Central memory CD8-positive, alpha-beta T cell (primary cell): Measurements from ENCODE around the gene TAF5L.
"Not testable (repeated sequence)": the region's sequence is repeated elsewhere in the genome, so short reads cannot be mapped to it uniquely, and the experiment has no call there.

Experiments
- ATAC-seq: fragments of 150-1000 bp; cut with Tn5 transposase; replicated peaks from 2 replicates; pipeline ENCODE4 v1.10.0; 2022; ENCODE audit warnings: mild to moderate bottlenecking, moderate FRiP score, moderate number of reproducible peaks; ENCODE audit not compliant: poor library complexity, severe bottlenecking; ENCODE audit errors: extremely low read depth
- DNase-seq, 2 donors: peaks; one replicate each; pipeline ENCODE4 v3.0.0; 2021; ENCODE audit warnings: low spot score in 2 of 2
- H3K27ac Mint-ChIP-seq: one replicate; pipeline ENCODE4 v1.8.0; 2022; ENCODE audit warnings: low read depth, mild to moderate bottlenecking, moderate library complexity, mixed read lengths
- H3K27me3 Mint-ChIP-seq: one replicate; pipeline ENCODE4 v1.8.0; 2022; ENCODE audit warnings: mixed read lengths
- H3K36me3 Mint-ChIP-seq: one replicate; pipeline ENCODE4 v1.8.0; 2022; ENCODE audit warnings: mild to moderate bottlenecking, moderate library complexity, mixed read lengths; ENCODE audit not compliant: insufficient read depth
- H3K4me1 Mint-ChIP-seq: one replicate; pipeline ENCODE4 v1.8.0; 2022; ENCODE audit warnings: mixed read lengths
- H3K4me3 Mint-ChIP-seq: one replicate; pipeline ENCODE4 v1.8.0; 2022; ENCODE audit warnings: mild to moderate bottlenecking, moderate library complexity, mixed read lengths
- H3K9me3 Mint-ChIP-seq: one replicate; pipeline ENCODE4 v1.8.0; 2022; ENCODE audit warnings: mixed read lengths

The TAF5L gene

DNA sequence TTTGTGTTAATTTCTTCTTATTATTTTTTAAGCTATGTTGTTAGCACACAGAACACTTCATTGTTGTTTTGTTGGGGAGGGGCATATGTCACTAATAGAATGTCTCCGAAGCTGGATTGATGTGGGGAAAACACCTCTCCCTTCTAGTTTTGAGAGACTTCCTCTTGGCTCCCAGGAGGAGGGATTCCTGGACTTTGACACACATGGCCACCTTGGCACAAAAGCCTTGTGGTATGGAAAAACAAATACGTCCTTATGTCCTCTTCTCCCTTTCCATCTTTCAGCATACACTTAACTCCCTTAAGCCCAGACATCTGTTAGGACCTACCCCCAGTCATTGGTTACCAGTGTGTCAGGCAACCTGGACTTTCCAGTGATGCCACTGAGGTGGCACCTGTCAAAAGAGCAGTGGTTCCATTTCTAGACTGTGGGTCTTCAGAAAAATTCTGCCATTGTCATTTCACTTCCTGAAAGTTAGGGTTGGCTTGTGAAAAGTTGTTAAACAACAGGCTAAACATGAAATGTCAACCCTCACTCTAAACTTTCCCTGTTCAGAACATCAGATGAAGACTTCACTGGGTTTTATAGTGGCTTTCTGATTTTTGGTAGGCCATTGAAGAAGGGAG lies 54.9 kb downstream of the TAF5L start:
- H3K9me3 Mint-ChIP-seq: no peaks in the 10 kb centered on the region
- no peak overlapping the region for H3K27ac Mint-ChIP-seq
- no peak for DNase-seq
- H3K4me1 Mint-ChIP-seq: no peaks in the 10 kb centered on the region
- ATAC-seq: no peak
- H3K27me3 Mint-ChIP-seq: no peaks in the 10 kb centered on the region
- H3K36me3 Mint-ChIP-seq: no peaks in the 10 kb centered on the region
- no peak overlapping the region for H3K4me3 Mint-ChIP-seq

DNA sequence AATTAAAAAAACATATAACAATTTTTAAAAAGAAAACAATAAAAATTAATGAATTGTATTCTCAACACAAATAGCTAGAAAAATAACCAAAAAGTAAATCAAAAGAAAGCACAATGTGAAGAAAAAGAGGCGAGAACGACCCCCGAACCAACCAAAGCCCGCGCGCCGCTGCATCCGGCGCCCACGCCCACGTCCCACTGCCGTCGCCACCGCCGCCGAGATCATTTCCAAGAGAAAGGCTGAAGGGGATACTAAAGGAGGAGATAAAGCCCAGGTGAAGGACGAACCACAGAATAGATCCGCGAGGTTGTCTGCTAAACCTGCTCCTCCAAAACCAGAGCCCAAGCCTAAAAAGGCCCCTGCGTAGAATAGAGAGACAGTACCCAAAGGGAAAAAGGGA lies 55.6 kb downstream of the TAF5L start:
- no peaks in the 10 kb centered on the region for H3K36me3 Mint-ChIP-seq
- no peaks in the 10 kb centered on the region for H3K9me3 Mint-ChIP-seq
- H3K27ac Mint-ChIP-seq: no peak overlapping the region
- no peak for ATAC-seq
- no peak overlapping the region for H3K4me3 Mint-ChIP-seq
- H3K27me3 Mint-ChIP-seq: no peaks in the 10 kb centered on the region
- no peaks in the 10 kb centered on the region for H3K4me1 Mint-ChIP-seq
- no peak for DNase-seq

DNA sequence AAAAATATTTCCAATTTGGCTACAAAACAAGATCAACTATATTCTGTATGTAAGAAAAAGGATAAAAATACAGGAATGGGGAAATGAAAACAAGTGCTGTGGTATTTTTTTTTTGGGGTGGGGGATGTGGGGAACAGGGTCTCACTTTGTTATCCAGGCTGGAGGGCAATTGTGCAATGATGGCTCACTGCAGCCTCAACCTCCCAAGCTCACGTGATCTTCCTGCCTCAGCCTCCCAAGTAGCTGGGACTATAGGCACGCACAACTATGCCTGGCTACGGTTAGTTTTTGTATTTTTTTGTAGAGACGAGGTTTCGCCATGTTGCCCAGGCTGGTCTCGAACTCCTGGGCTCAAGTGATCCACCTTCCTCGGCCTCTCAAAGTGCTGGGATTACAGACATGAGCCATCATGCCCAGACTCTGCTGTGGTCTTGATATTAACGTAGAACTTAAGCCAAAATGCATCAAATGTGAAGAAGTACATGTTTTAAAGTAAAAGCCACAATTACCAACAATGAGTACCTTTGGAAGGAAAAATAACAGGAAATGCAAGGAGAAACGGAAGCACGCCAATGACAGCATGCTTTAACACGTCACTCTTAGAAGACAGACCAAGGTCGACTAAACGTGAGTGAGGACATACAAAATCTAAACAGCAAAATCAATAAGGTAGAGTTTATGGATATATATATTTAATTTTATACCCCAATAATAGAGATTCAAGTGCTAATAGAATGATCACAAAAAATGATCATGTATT lies 58.6 kb downstream of the TAF5L start:
- DNase-seq: no peak
- Mint-ChIP-seq H3K27me3 (no peaks in the 10 kb centered on the region), H3K9me3 (no peaks in the 10 kb centered on the region), H3K27ac (no peak overlapping the region), H3K36me3 (no peaks in the 10 kb centered on the region), H3K4me1 (no peaks in the 10 kb centered on the region), H3K4me3 (no peak overlapping the region)
- ATAC-seq: no peak

DNA sequence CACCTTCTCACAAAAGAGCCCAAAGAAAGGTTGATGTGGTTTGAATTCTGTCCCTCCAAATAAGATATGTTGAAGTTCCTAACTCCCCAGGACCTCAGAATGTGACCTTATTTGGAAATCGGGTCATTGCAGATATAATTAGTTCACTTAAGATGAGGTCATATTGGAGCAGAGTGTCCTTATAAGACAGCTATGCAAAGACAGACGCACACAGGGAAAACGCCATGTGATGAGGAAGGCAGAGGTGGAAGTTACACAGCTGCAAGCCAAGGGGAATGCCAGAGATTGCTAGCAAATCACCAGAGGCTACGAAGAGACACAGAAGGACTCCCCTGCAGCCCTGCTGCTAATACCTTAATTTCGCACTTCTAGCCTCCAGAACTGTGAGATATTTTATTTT lies 62.2 kb downstream of the TAF5L start:
- H3K36me3 Mint-ChIP-seq: peaks cover 6% of the 10 kb centered on the region
- no peak overlapping the region for H3K27ac Mint-ChIP-seq
- DNase-seq (no peak), ATAC-seq (no peak)
- H3K27me3 Mint-ChIP-seq: no peaks in the 10 kb centered on the region
- peaks cover 9% of the 10 kb centered on the region for H3K4me1 Mint-ChIP-seq
- no peaks in the 10 kb centered on the region for H3K9me3 Mint-ChIP-seq
- H3K4me3 Mint-ChIP-seq: no peak overlapping the region

DNA sequence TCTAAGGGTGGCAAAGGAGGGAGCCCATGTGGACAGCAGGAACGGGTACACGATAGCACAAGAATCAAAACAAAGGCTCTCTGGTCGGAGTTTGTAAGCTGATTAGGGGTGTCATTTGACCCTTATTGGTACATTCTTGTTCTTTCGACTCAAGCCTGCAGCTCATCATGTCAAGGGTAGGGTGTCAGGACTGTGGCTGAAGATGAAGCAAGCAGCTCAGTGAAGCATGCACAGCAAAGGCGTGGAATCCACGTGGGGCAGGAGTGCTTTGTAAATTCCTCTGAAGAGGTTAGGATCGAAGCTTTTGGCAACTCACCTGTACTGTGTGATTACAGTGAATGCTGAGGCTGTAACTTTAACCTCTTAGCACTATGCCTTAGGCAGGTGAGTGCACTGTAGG lies 62.7 kb downstream of the TAF5L start:
- DNase-seq (no peak), ATAC-seq (no peak)
- Mint-ChIP-seq H3K27me3 (no peaks in the 10 kb centered on the region), H3K4me3 (no peak overlapping the region), H3K4me1 (peaks cover 9% of the 10 kb centered on the region), H3K9me3 (no peaks in the 10 kb centered on the region), H3K36me3 (peaks cover 6% of the 10 kb centered on the region), H3K27ac (no peak overlapping the region)

DNA sequence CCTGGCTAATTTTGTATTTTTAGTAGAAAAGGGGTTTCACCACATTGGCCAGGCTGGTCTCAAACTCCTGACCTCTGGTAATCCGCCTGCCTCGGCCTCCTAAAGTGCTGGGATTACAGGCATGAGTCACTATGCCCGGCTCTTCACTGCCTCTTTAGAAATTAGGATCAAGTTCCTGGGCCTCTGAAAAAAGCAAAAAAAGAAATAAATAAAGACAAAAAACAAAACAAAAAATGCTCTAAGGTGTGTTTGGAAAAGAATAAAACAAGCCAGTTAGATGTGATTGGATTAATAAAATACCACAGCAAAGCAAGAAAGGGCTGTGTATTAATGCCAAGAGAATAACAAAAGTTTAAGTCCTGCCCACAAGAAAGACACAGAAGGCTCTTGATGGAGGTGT lies 63.2 kb downstream of the TAF5L start:
- no peaks in the 10 kb centered on the region for H3K9me3 Mint-ChIP-seq
- peaks cover 11% of the 10 kb centered on the region for H3K4me1 Mint-ChIP-seq
- ATAC-seq: no peak
- no peaks in the 10 kb centered on the region for H3K27me3 Mint-ChIP-seq
- H3K36me3 Mint-ChIP-seq: peaks cover 8% of the 10 kb centered on the region
- H3K27ac Mint-ChIP-seq: no peak overlapping the region
- H3K4me3 Mint-ChIP-seq: no peak overlapping the region
- DNase-seq: no peak

DNA sequence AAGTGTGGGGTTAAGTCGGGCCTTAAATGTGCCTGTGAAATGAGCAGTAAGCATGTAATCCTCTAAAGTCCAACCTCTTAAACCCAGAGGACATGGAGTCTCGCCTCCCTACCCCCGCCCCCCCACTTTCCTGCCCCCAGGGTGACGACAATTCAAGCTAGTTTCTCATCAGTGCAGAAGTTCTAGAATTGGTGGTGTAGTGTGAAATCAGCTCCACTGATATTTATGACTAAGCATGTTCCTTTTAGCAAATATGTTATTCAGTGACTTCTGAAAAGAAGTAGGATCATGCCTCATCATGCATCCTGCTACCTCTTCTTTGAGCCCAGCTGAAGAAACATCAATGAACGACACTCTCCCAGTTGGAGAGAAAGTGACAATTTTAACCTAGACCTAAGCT lies 64.8 kb downstream of the TAF5L start:
- H3K9me3 Mint-ChIP-seq: no peaks in the 10 kb centered on the region
- no peak overlapping the region for H3K4me3 Mint-ChIP-seq
- H3K4me1 Mint-ChIP-seq: peaks cover 27% of the 10 kb centered on the region
- no peak overlapping the region for H3K27ac Mint-ChIP-seq
- ATAC-seq (no peak), DNase-seq (no peak)
- no peaks in the 10 kb centered on the region for H3K27me3 Mint-ChIP-seq
- H3K36me3 Mint-ChIP-seq: peaks cover 9% of the 10 kb centered on the region

DNA sequence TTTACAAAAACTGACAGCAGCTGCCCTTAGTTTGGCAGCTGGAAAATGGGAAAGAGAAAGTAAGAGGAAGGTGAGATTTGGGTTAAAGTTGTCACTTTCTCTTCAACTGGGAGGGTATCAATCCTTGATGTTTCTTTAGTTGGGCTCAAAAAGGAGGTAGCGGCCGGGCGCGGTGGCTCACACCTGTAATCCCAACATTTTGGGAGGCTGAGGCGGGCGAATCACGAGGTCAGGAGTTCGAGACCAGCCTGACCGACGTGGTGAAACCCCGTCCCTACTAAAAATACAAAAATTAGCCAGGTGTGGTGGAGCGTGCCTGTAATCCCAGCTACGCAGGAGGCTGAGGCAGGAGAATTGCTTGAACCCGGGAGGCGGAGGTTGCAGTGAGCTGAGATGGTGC lies 65.8 kb downstream of the TAF5L start:
- Mint-ChIP-seq H3K4me3 (peak overlapping the region; percentile 93), H3K4me1 (peaks cover 30% of the 10 kb centered on the region)
- not testable (repeated sequence) for H3K36me3 Mint-ChIP-seq, H3K27me3 Mint-ChIP-seq, H3K27ac Mint-ChIP-seq, ATAC-seq, H3K9me3 Mint-ChIP-seq, DNase-seq

DNA sequence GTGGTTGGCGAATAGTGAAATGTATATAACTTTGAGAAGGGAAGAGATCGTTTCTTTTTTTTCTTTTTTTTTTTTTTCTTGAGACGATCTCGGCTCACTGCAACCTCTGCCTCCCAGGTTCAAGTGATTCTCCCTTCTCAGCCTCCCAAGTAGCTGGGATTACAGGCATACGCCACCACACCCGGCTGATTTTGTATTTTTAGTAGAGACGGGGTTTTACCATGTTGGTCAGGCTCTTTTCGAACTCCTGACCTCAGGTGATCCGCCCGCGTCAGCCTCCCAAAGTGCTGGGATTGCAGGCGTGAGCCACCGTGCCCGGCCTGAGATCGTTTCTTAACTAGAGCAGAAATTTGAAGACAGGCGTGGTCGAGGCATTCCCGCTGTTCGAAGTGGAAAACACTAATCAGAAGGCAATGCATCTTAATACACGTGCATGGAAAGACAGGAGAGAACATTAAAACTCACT lies 66.6 kb downstream of the TAF5L start:
- not testable (repeated sequence) for H3K27me3 Mint-ChIP-seq, H3K36me3 Mint-ChIP-seq, ATAC-seq, DNase-seq, H3K9me3 Mint-ChIP-seq
- peak overlapping the region; percentile 93 for H3K4me3 Mint-ChIP-seq
- H3K4me1 Mint-ChIP-seq: peaks cover 37% of the 10 kb centered on the region
- H3K27ac Mint-ChIP-seq: peak overlapping the region; percentile 77

DNA sequence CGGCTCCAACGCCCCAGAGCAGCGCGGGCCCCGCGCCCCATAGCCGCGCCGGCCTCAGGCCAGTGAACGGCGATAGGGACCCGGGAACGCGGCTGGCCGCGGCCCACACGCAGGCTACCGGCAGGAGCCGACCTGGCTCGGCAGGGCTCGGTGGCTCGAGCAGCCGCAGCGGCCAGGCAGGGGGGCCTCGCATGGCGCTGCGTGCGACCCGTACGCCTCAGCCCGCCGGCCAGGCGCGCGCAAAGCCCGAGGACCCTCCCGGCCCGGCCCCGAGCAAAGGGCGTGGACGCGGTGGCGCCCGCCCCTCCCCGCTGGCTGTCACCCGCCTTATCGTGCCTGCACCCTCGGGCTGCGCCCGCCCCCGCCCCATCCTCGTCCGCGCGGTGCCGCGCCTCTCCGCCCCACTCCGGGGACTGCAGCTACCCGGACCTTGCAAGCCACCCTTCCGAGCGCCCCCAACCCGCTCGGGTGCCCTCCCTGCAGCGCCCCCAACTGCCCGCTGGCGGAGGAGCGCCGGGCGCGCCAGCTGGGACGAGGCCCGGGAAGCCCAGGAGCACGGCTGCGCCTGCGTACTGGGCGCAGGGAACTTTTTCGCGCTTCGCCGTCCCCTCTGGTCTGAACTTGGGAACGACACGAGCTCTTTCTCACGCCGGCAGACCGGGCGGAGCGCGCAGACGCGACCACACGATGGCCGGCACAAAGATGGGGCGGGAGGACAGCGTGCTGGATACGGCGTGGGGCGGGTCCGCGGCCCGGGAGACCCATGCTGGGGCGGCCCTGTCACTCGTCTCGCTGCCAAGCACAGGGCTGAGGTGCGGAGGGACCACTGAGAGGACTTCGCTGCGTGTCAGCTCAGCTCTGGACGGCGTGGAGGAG lies 67.2 kb downstream of the TAF5L start, which contains the start of gene ABCB10:
Gene ABCB10, minus strand, starts transcription at position 248 of the 876 bp plus-strand sequence. Its CDS starts 55 bp downstream, at position 193.
- H3K27me3 Mint-ChIP-seq: no peaks in the 10 kb centered on the region
- peak within 1 kb of the TSS; percentile 85 for H3K27ac Mint-ChIP-seq
- no peaks in the 10 kb centered on the region for H3K9me3 Mint-ChIP-seq
- DNase-seq: peak; percentile 59 to 64
- peak; percentile 73 for ATAC-seq
- H3K36me3 Mint-ChIP-seq: peaks cover 9% of the 10 kb centered on the region
- peak within 1 kb of the TSS; percentile 93 for H3K4me3 Mint-ChIP-seq
- peaks cover 41% of the 10 kb centered on the region for H3K4me1 Mint-ChIP-seq

DNA sequence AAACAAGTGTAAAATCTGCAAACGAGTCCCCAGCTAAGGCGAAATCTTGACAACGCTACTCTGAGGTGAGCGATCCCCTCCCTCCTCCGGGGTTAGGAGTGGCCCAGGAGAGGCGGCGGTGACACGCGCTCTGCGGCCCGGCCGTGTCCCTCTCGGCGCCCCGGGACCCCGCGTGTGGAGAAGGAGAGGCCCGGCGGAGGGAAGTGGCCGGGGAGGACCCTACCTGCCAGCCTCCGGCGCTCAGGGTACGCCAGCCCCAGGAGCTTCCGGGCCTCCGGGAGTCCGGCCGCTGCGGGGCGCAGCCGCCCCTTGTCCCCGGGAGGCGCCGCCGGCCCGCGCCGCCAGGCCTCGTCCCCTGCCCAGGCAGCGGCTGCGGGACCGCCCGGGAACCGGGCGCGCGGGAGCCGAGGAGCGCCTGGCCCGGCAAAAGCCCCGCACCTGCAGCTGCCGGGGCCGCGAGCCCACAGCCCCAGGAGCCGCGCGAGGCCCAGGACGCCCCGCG lies 68.0 kb downstream of the TAF5L start:
- H3K4me3 Mint-ChIP-seq: peak overlapping the region; percentile 88
- peak overlapping the region; percentile 85 for H3K27ac Mint-ChIP-seq
- DNase-seq (peak; percentile 14 to 15), ATAC-seq (peak; percentile 34)
- H3K9me3 Mint-ChIP-seq: no peaks in the 10 kb centered on the region
- H3K27me3 Mint-ChIP-seq: no peaks in the 10 kb centered on the region
- peaks cover 11% of the 10 kb centered on the region for H3K36me3 Mint-ChIP-seq
- peaks cover 49% of the 10 kb centered on the region for H3K4me1 Mint-ChIP-seq

DNA sequence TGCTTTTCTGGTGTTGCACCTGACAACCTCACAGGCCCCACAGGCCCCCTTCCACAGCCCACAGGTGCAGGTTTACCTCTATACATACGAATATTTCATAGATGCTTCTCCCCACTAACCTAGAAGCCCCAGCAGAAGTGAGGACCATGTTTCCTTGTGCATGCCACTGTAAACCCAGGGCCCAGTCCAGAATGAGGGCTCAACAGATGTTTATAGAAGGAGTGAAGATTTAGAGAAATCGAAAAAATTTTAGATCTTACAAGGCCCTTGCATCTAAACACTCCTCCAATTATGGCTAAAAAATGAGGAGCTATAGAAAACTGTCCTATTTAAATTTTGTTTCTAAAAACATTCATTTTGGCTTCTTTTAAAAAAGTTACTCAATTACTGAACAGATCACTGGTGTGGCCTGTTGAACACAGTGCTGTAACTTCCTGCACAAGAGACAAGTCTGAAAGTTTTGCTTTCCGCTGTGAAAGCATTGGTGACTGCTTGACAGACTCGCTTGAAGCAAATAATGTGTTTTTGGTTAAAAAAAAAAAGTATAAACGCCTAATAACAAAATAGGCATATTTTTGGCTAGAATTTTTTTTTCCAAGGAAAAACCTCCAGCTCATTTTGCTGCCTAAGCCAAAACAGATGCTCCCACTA lies 68.6 kb downstream of the TAF5L start:
- Mint-ChIP-seq H3K27me3 (no peaks in the 10 kb centered on the region), H3K36me3 (peaks cover 11% of the 10 kb centered on the region), H3K4me1 (peaks cover 55% of the 10 kb centered on the region), H3K4me3 (peak overlapping the region; percentile 88), H3K27ac (peak overlapping the region; percentile 85), H3K9me3 (no peaks in the 10 kb centered on the region)
- ATAC-seq: peak; percentile 50
- DNase-seq: no peak
